ENCODE data around the gene SCAF1.
A peak's percentile ranks its signal among the peaks of the same experiment; 100 is the strongest.

SCAF1 gene

DNA sequence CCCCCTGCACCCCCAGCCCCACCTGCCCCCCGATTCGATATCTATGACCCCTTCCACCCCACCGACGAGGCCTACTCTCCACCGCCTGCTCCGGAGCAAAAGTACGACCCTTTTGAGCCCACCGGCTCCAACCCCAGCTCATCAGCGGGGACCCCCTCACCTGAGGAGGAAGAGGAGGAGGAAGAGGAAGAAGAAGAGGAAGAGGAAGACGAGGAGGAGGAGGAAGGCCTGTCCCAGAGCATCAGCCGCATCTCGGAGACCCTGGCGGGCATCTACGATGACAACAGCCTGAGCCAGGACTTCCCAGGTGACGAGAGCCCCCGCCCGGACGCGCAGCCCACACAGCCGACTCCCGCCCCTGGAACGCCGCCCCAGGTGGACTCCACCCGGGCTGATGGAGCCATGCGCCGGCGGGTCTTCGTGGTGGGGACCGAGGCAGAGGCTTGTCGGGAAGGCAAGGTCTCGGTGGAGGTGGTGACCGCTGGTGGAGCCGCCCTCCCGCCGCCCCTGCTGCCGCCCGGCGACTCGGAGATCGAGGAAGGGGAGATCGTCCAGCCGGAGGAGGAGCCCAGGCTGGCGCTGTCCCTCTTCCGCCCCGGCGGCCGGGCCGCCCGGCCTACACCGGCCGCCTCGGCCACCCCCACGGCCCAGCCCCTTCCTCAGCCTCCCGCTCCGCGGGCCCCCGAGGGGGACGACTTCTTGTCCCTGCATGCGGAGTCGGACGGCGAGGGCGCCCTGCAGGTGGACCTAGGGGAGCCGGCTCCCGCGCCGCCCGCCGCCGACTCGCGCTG lies 9.2 kb downstream of the SCAF1 start:
- no peak for DNase-seq

DNA sequence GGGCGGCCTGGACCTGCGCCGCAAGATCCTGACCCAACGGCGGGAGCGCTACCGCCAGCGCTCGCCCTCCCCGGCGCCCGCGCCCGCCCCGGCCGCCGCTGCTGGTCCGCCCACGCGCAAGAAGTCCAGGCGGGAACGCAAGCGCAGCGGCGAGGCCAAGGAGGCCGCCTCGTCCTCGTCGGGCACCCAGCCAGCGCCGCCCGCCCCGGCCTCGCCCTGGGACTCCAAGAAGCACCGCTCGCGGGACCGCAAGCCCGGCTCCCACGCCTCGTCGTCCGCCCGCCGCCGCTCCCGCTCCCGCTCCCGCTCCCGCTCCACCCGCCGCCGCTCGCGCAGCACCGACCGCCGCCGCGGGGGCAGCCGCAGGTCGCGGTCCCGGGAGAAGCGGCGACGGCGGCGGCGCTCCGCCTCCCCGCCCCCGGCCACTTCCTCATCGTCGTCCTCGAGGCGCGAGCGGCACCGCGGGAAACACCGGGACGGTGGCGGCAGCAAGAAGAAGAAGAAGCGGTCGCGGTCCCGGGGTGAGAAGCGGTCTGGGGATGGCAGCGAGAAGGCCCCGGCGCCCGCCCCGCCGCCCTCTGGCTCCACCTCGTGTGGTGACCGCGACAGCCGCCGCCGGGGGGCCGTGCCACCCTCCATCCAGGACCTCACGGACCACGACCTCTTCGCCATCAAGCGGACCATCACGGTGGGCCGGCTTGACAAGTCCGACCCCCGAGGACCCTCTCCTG lies 10.0 kb downstream of the SCAF1 start:
- DNase-seq: no peak

DNA sequence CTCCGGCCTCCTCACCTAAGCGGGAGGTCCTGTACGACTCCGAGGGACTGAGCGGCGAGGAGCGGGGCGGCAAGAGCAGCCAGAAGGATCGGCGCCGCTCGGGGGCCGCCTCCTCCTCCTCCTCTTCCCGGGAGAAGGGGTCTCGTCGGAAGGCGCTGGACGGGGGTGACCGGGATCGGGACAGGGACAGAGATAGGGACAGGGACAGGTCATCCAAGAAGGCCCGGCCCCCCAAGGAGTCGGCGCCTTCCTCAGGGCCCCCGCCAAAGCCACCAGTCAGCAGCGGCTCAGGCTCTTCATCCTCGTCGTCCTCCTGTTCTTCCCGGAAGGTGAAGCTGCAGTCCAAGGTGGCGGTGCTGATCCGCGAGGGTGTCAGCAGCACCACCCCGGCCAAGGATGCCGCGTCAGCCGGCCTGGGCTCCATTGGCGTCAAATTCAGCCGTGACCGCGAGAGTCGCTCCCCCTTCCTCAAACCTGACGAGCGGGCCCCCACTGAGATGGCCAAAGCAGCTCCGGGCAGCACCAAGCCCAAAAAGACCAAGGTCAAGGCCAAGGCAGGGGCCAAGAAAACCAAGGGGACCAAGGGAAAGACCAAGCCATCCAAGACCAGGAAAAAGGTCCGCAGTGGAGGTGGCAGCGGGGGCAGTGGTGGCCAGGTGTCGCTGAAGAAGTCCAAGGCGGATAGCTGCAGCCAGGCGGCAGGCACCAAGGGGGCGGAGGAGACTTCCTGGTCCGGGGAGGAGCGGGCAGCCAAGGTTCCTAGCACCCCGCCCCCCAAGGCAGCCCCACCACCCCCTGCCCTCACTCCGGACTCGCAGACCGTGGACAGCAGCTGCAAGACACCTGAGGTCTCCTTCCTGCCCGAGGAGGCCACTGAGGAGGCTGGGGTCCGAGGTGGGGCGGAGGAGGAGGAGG lies 10.8 kb downstream of the SCAF1 start:
- no peak for DNase-seq

DNA sequence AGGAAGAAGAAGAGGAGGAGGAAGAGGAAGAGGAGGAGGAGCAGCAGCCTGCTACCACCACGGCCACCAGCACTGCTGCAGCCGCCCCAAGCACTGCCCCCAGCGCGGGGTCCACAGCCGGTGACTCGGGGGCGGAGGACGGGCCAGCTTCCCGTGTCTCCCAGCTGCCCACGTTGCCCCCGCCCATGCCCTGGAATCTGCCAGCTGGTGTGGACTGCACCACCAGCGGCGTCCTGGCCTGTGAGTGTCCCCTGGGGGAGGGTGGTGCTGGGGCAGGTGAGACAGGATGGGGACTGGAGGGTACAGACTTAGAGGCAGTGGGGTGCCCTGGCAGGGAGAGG lies 11.4 kb downstream of the SCAF1 start:
- no peak for DNase-seq

DNA sequence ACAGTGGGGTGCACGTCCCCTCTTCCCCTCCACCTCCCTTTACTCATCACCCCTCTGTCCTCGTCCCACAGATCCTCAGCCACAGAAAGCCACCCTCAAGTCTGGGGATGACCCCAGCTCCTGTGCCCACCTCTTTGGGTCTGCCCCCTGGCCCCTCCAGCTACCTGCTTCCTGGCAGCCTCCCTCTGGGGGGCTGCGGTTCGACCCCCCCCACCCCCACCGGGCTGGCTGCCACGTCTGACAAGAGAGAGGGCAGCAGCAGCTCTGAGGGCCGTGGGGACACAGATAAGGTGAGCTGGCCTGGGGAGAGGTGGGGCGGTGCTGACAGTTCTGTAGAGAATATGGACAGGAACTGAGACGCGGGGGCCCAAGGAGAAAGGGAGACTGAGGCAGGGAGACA lies 12.6 kb downstream of the SCAF1 start:
- DNase-seq: no peak

DNA sequence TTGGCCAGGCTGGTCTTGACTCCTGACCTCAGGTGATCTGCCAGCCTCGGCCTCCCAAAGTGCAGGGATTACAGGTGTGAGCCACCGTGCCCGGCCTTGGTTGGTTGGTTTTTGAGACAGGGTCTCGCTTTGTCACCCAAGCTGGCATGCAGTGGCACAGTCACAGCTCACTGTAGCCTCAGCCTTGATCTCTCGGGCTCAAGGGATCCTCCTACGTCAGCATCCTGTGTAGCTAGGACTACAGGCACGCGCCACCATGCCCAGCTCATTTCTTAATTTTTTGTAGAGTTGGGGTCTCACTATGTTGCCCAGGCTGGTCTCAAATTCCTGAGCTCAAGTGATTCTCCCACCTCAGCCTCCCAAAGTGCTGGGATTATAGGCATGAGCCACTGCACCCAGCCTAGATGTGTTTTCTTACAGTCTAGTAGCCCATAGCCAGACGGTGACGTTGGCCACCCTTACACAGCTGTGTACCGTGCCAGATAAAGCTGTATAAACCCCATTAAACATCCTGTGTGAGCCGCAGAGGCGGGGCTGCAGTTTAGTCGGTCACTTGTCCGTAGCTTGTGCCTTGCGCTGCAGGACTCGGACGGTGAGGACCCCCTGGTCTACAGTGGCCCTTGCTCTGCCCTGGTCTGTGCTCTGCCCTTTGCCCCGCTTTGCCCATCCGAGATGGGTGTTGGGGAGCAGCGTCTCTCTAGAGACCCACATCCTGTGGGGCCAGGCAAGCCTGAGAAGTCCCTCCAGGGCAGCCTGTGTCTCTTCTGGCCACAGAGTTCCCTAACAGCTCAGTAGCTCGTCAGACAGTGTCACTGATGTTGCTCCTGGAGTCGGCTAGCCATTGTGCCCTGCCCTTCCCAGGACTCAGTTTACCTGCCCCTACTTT lies 13.8 kb downstream of the SCAF1 start:
- no peak for DNase-seq

DNA sequence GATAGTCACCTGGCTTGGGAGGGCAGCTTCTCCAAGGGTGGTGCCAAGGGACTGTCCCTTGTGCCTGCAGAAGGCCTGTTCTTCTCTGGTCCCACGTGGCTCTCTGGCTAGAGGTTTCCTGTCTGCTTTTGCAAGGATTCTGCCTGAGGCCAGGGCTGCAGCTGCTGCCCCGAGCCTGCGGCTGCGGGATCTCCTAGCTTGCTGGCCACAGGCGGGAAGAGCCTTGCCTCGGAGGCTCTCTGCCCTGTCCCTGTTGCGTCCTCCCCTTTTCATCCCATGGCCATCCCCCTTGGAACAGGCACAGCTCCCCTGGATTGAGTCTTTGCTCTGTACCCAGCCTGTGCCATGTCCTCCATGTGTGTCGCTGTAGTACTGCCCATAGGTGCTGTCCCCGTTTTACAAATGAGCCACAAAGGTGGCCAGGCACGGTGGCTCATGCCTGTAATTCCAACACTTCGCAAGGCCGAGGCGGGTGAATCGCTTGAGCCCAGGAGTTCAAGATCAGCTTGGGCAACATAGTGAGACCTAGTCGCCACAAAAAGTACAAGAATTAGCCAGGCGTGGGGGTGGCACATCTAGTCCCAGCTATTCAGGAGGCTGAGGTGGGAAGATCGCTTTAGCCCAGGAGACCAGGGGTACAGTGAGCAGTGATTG lies 14.6 kb downstream of the SCAF1 start:
- no peak for DNase-seq

DNA sequence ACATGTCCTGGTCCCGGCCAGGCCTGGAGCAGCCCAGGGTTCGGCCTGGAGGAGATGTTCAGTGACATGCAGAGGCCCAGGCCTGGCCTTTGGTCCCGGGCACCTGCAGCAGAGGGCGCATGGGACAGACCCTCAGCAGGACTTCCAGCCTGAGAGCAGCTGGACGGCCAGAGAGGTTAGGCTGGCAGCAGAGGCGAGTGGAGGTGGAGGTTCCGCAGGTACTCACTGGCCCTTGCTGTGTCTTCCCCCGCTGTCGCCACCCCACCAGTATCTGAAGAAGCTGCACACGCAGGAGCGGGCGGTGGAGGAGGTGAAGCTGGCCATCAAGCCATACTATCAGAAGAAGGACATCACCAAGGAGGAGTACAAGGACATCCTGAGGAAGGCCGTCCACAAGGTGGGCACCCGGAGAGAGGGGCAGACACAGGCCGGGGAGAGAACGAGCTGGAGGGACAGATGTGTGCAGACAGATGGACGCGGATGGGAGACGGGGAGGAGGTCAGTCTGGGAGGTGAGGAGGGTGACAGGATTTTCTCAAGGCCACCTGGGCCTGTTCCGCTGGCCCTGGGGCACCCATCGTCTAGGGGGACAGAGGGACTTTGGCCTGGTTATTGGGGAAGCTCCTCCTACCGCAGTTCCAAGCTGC lies 15.6 kb downstream of the SCAF1 start:
- no peak for DNase-seq

DNA sequence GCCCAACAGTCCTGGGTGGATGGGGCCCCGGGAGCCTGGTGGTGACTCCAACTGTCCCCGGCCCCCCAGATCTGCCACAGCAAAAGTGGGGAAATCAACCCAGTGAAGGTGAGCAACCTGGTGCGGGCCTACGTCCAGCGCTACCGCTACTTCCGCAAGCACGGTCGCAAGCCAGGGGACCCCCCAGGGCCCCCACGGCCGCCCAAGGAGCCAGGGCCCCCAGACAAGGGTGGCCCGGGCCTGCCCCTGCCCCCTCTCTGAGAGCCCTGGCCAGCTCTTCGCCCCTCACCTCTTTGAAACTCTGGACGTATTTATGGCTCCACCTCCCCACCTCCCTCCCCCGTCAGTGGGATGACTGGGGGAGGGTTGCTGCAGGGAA lies 16.1 kb downstream of the SCAF1 start:
- no peak for DNase-seq

DNA sequence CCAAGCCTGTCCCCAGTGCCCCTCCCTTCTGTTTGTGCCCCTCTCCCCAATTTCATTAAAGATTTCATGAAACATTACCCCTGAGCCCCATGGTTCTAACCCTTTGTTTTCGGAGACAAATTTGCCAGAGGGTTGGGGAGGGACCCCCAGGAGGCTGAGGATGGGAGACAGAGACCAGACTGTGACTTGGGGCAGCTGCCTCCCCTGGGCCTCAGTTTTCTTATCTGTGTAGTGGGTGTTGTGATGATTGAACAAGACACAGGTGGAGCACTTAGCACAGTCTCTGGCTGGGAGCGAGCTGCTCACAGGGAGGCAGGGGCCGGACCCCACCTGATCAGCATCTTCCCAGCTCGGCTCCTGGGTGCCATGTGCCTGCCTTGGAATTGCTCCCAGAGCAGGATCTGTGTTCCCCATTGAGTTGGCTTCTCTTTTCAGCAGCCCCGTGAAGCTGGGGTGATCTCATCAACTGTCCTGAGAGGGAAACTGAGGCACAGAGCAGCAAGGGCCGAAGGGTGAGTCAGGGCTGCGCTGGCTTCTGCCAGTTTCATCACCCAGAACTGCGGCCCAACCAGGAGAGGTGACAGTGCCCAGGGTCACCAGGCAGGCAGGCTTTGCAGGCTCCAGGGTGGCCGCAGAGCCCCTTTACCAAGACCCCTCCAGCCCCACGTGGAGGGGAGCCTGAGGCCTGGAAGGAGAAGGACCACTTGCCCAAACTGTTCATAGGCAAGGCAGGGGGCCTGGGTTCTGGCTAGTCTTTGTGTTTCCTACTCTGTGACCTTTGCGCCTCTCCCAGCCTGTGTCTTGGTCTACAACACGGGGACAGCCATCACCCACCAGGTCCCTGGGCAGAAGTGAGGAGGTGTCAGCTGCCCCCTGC lies 16.8 kb downstream of the SCAF1 start:
- DNase-seq: no peak

DNA sequence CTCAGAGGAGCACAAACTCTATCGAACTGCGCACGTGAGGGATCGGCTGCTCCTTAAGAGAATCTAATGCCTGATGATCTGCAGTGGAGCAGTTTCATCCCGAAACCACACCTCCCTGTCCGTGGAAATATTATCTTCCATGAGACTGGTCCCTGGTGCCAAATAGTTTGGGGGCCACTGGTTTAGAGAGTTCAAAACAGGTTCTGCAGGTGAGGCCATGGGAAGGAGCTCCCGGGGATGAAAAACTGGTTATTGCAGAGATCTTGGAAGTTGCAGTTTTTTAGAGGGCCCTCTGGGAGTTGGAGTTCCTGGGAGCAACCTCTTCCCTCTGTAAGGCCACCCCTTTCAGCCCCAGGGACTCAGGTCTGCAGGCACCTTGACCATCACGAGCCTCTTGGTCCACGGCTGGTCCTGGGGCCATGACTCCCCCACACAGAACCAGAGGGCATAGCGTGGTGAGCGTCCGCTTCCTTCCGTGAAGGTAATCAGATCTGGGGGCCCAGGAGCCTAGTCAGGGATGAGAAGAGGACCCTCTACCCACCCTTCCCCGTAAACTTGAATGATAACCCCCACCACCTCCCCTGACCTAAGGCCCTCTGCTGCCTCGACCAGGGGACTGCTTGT lies 18.4 kb downstream of the SCAF1 start:
- DNase-seq: no peak

DNA sequence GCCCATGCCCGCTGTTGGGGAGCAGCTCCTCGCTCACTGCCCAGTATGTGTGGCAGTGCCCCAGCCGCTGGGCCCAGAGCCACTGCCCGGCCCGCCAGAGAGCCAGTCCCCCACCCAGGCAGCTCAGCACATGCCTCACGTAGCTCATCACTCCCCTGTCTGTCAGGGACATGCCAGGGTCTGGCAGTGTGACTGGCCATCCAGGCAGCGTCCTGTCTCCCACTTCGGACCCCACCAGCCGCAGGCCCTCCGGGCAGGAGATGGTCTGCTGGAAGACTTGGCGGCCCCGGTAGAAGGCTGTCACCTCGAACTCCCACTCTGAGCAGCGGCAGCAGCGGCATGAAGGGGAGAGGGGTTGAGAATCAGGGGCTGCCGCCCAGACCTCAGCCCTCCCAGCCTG lies 20.0 kb downstream of the SCAF1 start:
- no peak for DNase-seq

DNA sequence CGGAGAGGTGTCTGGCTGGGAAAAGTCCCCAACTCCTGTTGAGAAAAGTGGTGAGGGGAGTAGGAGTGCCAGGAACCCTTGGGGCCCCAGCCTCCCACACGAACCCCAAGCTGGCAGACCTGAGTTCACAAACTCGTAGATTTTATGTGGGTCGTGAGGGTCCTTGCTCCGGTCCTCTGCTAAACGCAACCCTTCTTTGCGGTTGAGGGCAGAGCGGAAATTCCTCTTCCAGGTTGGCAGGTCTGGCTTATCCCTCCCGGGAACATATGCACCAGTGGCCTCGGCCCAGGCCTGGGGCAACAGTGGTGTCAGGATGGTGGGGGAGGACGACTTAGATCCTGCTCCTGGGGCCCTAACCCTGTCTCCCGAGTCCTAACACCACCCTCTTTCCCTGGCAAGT lies 21.2 kb downstream of the SCAF1 start:
- no peak for DNase-seq

DNA sequence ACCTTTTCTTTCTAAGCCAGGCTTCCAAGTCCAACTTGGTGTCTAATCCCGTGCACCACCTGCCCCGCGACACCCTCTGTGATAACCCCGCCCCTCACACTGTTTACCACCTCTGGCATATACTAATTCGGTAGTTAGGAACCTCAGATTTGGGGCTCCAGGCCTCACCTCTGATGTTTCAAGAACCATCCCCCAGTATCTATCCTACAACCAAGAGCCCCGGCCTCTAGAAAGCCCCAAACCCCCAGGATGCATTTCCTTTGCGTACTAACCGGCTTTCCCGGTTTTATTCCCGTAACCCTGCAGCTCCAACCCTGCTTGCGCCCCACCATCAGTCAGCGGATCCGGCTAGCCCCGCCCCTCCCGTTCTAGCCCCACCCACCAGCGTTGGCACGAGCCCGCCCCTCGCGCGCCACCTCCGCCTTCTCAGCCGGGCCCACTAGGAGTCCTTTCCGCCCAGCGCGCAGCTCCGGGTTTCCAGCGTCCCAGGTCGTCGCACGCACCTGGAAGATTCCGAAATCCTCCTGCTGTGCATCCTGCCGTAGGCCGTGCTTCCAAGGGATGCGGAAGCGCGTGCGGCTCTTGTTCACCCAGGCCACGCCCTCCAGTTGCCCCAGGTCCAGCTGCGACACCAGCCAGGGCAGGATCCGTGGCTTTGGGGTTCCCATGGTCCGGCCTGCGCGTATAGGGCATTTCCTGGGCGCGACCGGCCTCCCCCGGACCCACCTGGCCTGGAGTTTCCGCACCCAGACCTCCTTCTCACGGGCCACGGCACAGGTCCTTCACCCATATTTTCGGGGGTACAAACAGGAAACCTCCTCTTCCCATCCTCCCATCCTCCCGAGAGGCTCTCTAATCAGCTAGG lies 22.4 kb downstream of the SCAF1 start:
- DNase-seq: peak; percentile 91

DNA sequence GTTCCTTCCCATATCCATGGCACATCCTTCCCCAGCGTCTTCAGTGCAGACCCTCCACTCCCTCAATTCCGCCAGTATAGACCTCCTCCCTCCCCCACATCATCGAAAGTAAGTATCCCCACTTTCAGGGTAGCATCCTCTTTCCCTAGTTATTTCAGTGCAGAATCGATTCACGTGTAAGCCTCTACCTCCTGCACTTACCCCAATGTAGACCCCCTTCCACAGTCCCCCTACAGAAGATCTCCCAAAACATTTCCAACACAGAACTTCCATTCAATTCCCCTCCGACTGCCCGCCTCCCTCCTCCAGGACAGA lies 23.0 kb downstream of the SCAF1 start:
- DNase-seq: no peak

DNA sequence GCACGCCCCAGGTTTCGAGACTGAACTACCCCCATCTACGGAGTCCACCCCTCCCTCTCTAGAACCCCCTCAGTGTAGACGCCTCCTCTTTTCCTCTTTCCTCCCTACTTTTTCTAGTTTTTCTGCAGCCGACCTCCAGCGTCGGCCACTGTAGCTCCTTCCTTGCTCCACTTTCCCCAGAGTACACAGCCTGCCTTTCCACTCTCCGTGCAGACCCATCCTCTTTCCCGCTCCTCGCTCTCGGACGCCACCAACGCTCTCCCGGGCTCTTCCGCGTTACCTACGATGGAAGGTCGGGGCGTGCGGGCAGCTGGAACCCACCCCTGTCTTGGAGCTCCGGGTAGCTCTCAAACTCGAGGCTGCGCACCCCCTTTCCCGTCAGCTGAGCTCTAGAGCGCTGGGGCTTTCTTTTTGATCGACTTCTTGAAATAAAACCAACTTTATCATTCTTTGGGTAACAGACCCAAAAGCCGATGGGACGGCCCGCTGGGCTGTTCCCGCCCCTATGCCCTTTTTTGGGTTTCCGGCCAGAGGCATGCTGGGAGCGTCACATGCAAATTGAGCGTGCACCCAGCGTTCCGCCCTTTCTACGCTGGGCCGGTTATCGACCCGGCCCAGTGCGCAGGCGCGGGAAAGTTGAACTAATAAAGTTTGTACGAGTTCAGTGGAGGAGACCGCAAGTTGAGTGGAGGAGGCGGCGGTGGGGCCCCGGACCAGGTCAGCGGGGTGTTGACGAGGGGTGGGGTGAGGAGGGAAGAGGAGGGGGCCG lies 23.5 kb downstream of the SCAF1 start, which contains the start of the genes BCL2L12 and IRF3:
TSS of gene BCL2L12 (plus strand) at position 583 of the 769 bp plus-strand sequence. CDS start 760 bp downstream, outside the sequence.
TSS of gene IRF3 (minus strand) at position 507 of the 769 bp plus-strand sequence. CDS start 1,019 bp downstream, outside the sequence.
- DNase-seq: peak; percentile 99

DNA sequence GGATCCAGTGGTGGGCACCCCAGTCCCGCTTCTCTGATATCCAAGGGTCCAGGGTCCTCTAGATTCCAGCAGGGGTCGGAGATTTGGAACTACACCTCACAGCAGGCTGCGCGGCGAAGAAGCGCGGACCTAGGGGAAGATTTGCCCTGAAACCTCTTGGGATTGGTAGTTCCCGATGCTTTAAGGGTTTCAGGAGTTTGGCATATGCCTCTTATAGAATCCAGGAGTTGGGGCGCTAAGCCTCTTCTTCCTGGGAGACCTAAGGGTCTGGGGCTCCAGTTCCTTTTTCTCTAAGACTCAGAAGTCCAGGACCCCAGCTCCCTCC lies 24.1 kb downstream of the SCAF1 start:
- no peak for DNase-seq

DNA sequence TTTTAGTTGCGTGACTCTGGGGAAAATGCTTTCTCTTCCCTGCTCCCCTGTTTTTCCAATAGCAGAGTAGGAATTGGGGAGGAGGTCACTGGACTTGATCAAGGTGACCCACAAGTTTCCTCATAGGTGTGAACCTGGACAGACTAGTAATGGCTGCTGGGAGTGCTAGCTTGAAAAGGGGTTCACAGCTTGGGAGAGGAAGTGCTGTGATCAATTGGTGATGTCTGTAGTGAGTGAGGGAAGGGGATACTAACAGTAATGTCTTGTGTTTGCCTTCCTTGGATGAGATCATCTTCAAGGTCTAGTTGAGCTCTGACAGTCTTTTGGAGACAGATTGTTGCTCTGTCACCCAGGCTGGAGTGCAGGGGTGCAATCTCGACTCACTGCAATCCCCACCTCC lies 25.5 kb downstream of the SCAF1 start:
- DNase-seq: no peak

Measured in femur (tissue), 1 donor.